GM19238 (cell line): Measurements from ENCODE around the gene VIP.
"Not testable (repeated sequence)": the region's sequence is repeated elsewhere in the genome, so short reads cannot be mapped to it uniquely, and the experiment has no call there.

Source experiments
- DNase-seq: peaks from one replicate; pipeline ENCODE4 v3.0.0; 2011; ENCODE audit warnings: low spot score; ENCODE audit not compliant: insufficient read length

VIP gene

GRCh38 chr6:152750694-152751093, at the start of gene VIP:
Gene VIP, plus strand, starts transcription at chr6:152750797. Its CDS starts 1,381 bp downstream, at chr6:152752178.
- no peak for DNase-seq

- no peak for DNase-seq
These were observed 49.3 kb upstream of the VIP start for GRCh38 chr6:152701081-152701862.

- DNase-seq = no peak
These were observed 48.7 kb upstream of the VIP start for GRCh38 chr6:152701863-152702401.

- not testable (repeated sequence) for DNase-seq
These were observed 46.8 kb upstream of the VIP start for GRCh38 chr6:152703750-152704149.

- DNase-seq = no peak
These were observed 45.3 kb upstream of the VIP start for GRCh38 chr6:152705327-152705726.

GRCh38 chr6:152716322-152716721, 34.3 kb upstream of the VIP start:
- DNase-seq = no peak

GRCh38 chr6:152720974-152721373, 29.6 kb upstream of the VIP start:
- no peak for DNase-seq

GRCh38 chr6:152721956-152722355, 28.6 kb upstream of the VIP start:
- no peak for DNase-seq

GRCh38 chr6:152723398-152723797, 27.2 kb upstream of the VIP start:
- no peak for DNase-seq

GRCh38 chr6:152726313-152726712, 24.3 kb upstream of the VIP start:
- no peak for DNase-seq

- no peak for DNase-seq
These were observed 23.1 kb upstream of the VIP start for GRCh38 chr6:152727507-152727906.

GRCh38 chr6:152734630-152735029, 16.0 kb upstream of the VIP start:
- DNase-seq = no peak

GRCh38 chr6:152736687-152737273, 13.8 kb upstream of the VIP start:
- DNase-seq = no peak

- DNase-seq = no peak
These were observed 5.0 kb upstream of the VIP start for GRCh38 chr6:152745509-152746171.

GRCh38 chr6:152746172-152746553, 4.4 kb upstream of the VIP start:
- no peak for DNase-seq

GRCh38 chr6:152748843-152749242, 1.8 kb upstream of the VIP start:
- no peak for DNase-seq

GRCh38 chr6:152749336-152749735, 1.3 kb upstream of the VIP start:
- DNase-seq = no peak

GRCh38 chr6:152765331-152765730, 14.7 kb downstream of the VIP start:
- DNase-seq = no peak

GRCh38 chr6:152769159-152769558, 18.6 kb downstream of the VIP start:
- no peak for DNase-seq

GRCh38 chr6:152769993-152770392, 19.4 kb downstream of the VIP start:
- DNase-seq = no peak

- DNase-seq = no peak
These were observed 20.6 kb downstream of the VIP start for GRCh38 chr6:152771061-152771687.

- no peak for DNase-seq
These were observed 24.8 kb downstream of the VIP start for GRCh38 chr6:152775428-152775827.
